H1 (cell line): ENCODE data around the gene CCN6. TPM values are rescaled to one million over a fixed set of nuclear protein-coding genes. Genes with fewer than 3 reads are reported as not detected.

Experiments used
- BACH1 ChIP-seq: IDR thresholded peaks from 2 replicates; pipeline ENCODE4 v1.6.1; 2012; ENCODE audit warnings: low read length, improper control_type of control experiment
- BRCA1 ChIP-seq: IDR thresholded peaks from 2 replicates; pipeline ENCODE4 v1.6.1; 2012; ENCODE audit warnings: low read depth, low read length, improper control_type of control experiment
- GABPA ChIP-seq: IDR thresholded peaks from 2 replicates; pipeline ENCODE4 v1.6.1; 2011; ENCODE audit warnings: mild to moderate bottlenecking, low read length, moderate library complexity, borderline replicate concordance; ENCODE audit not compliant: insufficient read depth
- JUND ChIP-seq: IDR thresholded peaks from 2 replicates; pipeline ENCODE4 v1.6.1; 2011; ENCODE audit warnings: mild to moderate bottlenecking, improper control_type of control experiment, low read length
- POU5F1 ChIP-seq: IDR thresholded peaks from 2 replicates; pipeline ENCODE4 v1.6.1; 2011; ENCODE audit warnings: low read depth, mild to moderate bottlenecking, low read length, moderate library complexity
- RAD21 ChIP-seq, 2 experiments: IDR thresholded peaks in 1 of 2; conservative IDR thresholded peaks in 1 of 2; 2 replicates each; pipeline ENCODE4 v1.6.1; 2011; ENCODE audit warnings: low read depth in 2 of 2, low read length in 2 of 2, improper control_type of control experiment in 1 of 2, inconsistent platforms in 1 of 2, mild to moderate bottlenecking in 1 of 2, moderate library complexity in 1 of 2
- RFX5 ChIP-seq: IDR thresholded peaks from 2 replicates; pipeline ENCODE4 v1.6.1; 2011; ENCODE audit warnings: low read depth, low read length, improper control_type of control experiment, borderline replicate concordance
- RXRA ChIP-seq: IDR thresholded peaks from 2 replicates; pipeline ENCODE4 v1.6.1; 2011; ENCODE audit warnings: low read depth, mild to moderate bottlenecking, low read length, moderate library complexity; ENCODE audit not compliant: insufficient read depth
- TAF1 ChIP-seq: IDR thresholded peaks from 2 replicates; pipeline ENCODE4 v1.6.1; 2011; ENCODE audit warnings: mild to moderate bottlenecking, low read depth, low read length
- polyA plus RNA-seq, 7 experiments: library from polyadenylated mRNA; depleted of rRNA in 3 of 7; stranded (reverse) in 5 of 7; unstranded in 2 of 7; fragments of >200 nt in 5 of 7; fragments of 200-250 nt in 2 of 7; gene quantifications; 1 replicate in 5 of 7; 2 replicates in 1 of 7; 4 replicates in 1 of 7; pipeline versions ENCODE4 v1.2.1 to v1.2.3, GENCODE V29; 2011 to 2013; ENCODE audit warnings: missing spikeins in 2 of 7, mixed read lengths in 2 of 7
- total RNA-seq: library from RNA; stranded (reverse); fragmentation: NEBNext Ultra II Directional; extraction: Animal tissue kit (Norgen Biotek cat#: 25700); gene quantifications from 2 replicates; pipeline ENCODE4 v1.2.1, GENCODE V29; 2021

Gene CCN6
- total and polyA plus RNA-seq, 2 of the 8 experiments (the other 6 are each of a cell fraction or from before 2014, with no cell fraction given): not detected

DNA sequence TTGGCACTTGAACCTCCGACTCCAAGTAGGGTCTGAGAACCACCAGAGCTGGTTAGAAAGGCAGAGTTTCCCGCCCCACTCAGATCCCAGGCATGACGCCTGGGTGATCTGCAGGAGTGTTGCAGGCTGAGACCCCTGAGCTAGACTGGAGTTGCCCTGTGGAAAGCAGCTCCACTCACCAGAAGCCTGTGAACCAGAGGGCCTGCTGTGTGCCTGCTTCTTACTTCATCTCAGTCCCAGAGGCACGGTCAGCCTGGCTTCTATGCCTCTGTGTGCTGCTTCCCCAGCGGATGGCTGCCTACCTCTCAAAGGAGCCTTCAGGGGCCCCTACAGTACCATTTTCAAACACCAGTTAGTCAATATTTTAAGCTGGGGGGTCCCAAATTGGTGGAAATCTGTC, 15.6 kb upstream of the CCN6 start (continued):
- TF ChIP-seq TAF1: no peak
- TF ChIP-seq RAD21 (IDR thresholded peaks at IDR 0.05 in 1 of 2, conservative IDR thresholded peaks at IDR 0.05 in 1 of 2; ENCODE audit: low read depth in 2 of 2, low read length in 2 of 2): no peak
- TF ChIP-seq BRCA1: no peak
- no peak for TF ChIP-seq BACH1
- no peak for TF ChIP-seq RXRA
- TF ChIP-seq RFX5: no peak
- TF ChIP-seq POU5F1: no peak
- no peak for TF ChIP-seq JUND
- TF ChIP-seq GABPA: no peak
